Hematopoietic multipotent progenitor cell treated with erythropoietin and hydrocortisone succinate and interleukin-3 and kit ligand, for 4 days (in vitro differentiated cells): Measurements from ENCODE around the gene HNRNPU.

Experiments
- DNase-seq: peaks from one replicate; pipeline ENCODE4 v3.0.0-alpha.2; 2015

HNRNPU gene

GRCh38 chr1:244864253-244865027 lies at the start of gene HNRNPU:
HNRNPU (minus strand) TSS chr1:244864543; CDS start chr1:244864307, 236 bp downstream.
- peak; percentile 98 for DNase-seq

GRCh38 chr1:244913806-244914205 lies 49.5 kb upstream of the HNRNPU start:
- no peak for DNase-seq

GRCh38 chr1:244904119-244904518 lies 39.8 kb upstream of the HNRNPU start:
- DNase-seq, result no peak

- DNase-seq, result no peak
These were observed 37.2 kb upstream of the HNRNPU start for GRCh38 chr1:244901400-244902015.

- no peak for DNase-seq
These were observed 33.3 kb upstream of the HNRNPU start for GRCh38 chr1:244897476-244898254.

- DNase-seq, result no peak
These were observed 32.2 kb upstream of the HNRNPU start for GRCh38 chr1:244896550-244896949.

- no peak for DNase-seq
These were observed 29.5 kb upstream of the HNRNPU start for GRCh38 chr1:244893836-244894235.

GRCh38 chr1:244887281-244887680 lies 22.9 kb upstream of the HNRNPU start:
- no peak for DNase-seq

GRCh38 chr1:244881552-244882280 lies 17.4 kb upstream of the HNRNPU start:
- DNase-seq, result no peak

- DNase-seq, result no peak
These were observed 14.3 kb upstream of the HNRNPU start for GRCh38 chr1:244878681-244879080.

GRCh38 chr1:244876228-244876910 lies 12.0 kb upstream of the HNRNPU start:
- no peak for DNase-seq

GRCh38 chr1:244874974-244875579 lies 10.7 kb upstream of the HNRNPU start:
- no peak for DNase-seq

- DNase-seq, result no peak
These were observed 5.6 kb upstream of the HNRNPU start for GRCh38 chr1:244869950-244870349.

GRCh38 chr1:244869364-244869827 lies 5.1 kb upstream of the HNRNPU start:
- DNase-seq, result no peak

GRCh38 chr1:244868484-244869363 lies 4.4 kb upstream of the HNRNPU start:
- no peak for DNase-seq

GRCh38 chr1:244866355-244866754 lies 2.0 kb upstream of the HNRNPU start:
- DNase-seq, result no peak

- no peak for DNase-seq
These were observed 1.5 kb upstream of the HNRNPU start for GRCh38 chr1:244865820-244866219.

GRCh38 chr1:244865028-244865371 lies 657 bp upstream of the HNRNPU start:
- DNase-seq, result peak; percentile 66

GRCh38 chr1:244863491-244864252 lies 671 bp downstream of the HNRNPU start:
- DNase-seq, result no peak
